NCI-H1694 treated with DMSO at 0.1 percent for 48 hours (cell line): Measurements from ENCODE around the gene AFG3L2.
"Not testable (repeated sequence)": the region's sequence is repeated elsewhere in the genome, so short reads cannot be mapped to it uniquely, and the experiment has no call there.

ENCODE experiments used
- DNase-seq: peaks from one replicate; lab custom pipeline; 2025; lab: John Stamatoyannopoulos, UW

The AFG3L2 gene

DNA sequence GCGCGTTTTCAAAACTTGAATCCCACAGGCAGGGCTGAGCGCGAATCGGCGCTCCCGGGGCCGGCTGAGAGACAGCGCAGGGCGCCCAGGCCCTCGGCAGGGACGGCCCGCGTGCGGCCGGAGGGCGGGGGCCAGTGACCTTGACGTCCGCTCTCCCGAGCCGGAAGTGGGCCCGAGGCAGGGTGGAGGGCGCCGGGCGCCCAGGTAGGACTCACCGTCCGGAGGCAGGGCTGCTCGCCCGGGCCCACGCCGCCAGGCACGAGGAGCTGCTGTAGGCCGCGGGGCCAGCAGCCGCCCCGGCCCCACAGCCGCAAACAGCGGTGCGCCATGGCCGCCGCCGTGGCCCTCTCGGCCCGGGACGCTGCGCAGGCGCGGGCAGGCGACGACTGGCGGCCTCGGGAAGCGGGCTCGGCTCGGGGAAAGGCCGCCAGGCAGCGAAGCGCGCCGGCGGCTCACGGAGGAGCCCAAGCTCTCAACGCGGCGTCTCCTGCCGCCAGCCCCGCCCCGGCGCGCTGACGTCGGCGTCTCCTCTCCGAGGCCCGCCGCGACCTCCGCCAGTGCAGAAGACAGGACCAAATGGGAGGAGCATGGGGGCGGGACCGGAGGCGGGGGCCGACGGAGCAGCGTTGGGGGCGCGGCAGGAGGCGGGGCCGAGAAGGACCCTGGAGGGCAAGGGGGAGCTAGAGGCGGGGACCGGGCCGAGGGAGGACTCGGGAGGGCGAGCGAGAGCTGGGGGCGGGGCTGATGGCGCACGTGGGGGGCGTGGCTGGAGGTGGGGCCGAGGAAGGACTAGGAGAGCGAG, at the start of gene AFG3L2:
Gene AFG3L2 (minus strand): TSS at position 474 of the 802 bp plus-strand sequence. CDS start 145 bp downstream, at position 329.
- DNase-seq = peak; percentile 91

DNA sequence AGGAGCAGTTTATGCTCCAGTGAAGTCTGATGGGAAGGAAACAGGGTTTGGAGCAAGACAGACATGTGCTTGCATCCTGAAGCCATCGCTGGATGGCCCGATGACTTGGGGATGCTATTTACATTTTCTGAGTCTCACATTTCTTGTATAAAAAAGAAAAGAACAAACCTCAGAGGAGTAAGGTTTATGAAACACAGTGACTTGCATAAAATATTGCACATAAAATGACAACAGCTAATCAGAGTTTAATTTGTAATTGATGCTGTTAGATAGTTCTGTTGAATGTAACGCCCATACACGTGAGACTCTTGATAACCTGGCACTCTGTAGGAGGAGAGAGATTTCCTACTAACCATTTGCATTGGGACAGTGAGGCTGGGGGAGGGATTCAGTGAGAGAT, 47.2 kb upstream of the AFG3L2 start:
- no peak for DNase-seq

DNA sequence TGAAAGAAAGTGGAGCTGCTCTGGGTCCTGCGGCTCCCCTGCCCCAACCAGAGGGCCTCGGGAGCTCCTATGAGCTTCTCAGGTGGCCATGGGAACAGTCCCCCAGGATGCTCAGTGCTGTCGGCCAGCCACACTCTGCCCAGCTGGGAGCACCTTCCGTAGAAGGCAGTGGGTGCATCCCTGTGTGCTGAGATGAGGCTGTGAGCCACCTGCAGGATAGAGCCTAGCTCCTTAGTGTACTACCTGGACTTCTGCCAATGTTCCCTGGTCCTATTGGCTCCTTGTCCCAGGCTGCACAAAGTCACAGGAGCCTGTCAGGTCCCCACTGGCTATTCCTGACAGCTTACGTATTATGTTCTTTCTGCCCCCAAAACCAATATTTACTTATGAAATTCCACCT, 46.8 kb upstream of the AFG3L2 start:
- DNase-seq = no peak

DNA sequence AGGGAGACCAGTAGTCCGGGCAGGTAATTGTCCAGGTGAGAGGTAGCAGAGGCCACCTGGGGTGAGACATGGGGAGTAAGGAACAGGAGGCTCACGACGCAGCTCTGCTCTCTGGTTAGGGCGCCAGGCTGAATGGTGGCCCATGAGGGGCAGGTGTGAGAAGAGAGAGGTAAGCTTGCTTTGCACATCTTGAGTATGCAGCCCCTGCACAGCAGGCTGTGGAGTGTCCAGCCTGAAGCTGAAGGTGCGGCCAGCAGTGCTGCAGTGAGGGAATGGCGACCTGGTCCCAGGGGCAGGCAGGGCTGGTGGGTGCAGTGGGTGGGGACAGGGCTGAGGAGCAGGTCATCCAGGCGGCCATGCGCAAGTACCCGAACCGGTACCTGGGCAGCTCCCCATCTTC, 46.4 kb upstream of the AFG3L2 start:
- no peak for DNase-seq

DNA sequence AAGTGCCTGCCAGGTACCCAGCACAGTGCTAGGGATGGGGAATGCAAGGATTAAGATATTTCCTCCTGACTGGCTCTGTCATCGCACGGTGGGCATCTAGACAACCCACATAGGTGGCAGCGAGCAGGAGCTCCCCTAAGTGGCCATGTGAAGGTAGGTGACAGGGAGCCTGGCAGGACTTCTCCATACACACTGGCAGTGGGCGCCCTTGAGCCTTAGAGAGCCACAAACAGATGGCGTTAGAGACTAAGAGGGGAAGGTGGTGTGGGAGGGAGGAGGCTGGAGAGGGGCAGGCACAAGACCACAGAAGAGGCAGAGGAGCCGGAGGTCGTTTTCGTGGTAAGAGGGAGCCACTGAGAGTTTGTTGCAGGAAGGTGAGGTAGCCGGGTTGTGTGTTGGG, 45.9 kb upstream of the AFG3L2 start:
- DNase-seq = peak; percentile 78

DNA sequence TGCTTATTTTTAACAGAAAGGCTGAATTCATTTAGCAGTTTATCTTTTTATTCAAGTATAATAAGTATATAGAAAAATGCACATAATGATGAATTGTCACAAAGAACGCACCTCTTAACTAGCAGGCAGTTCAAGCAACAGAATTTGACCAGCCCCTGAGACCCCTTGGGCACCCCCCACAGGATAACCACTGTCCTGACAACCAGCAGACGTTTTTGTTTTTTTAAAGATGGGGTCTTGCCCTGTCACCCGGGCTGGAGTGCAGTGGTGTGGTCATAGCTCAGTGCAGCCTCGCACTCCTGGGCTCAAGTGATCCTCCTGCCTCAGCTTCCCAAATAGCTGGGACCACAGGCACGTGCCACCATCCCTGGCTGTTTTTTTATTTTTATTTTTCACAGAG, 44.7 kb upstream of the AFG3L2 start:
- DNase-seq = no peak

DNA sequence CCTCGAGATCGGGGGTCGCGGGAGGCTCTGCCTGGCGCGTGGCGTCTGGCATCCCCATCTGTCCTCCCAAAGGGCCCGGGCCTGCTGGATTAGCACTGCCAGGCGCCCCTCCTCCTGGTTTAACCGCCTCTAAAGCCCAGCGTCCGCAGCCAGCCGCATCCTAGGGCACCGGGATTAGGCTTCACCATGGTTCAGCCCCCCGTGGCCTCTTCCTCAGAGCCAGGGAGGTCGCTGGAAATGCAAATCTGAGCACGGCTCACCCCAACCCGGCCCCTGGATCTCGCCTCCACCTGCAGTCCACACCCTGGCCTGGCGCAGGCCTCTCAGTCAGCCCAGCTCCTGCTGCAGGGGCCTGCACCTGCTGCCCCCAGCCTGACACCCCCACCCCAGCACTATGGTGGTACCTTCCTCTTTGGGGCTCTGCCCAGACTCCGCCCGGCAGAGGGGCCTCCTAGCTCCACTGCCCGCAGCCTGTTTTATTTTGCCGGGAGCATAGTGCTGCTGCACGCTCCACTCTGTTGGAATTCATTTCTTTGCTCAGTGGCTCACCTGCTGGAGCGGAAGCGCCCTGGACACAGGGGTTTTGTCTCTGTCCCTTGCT, 43.9 kb upstream of the AFG3L2 start:
- peak; percentile 61 for DNase-seq

DNA sequence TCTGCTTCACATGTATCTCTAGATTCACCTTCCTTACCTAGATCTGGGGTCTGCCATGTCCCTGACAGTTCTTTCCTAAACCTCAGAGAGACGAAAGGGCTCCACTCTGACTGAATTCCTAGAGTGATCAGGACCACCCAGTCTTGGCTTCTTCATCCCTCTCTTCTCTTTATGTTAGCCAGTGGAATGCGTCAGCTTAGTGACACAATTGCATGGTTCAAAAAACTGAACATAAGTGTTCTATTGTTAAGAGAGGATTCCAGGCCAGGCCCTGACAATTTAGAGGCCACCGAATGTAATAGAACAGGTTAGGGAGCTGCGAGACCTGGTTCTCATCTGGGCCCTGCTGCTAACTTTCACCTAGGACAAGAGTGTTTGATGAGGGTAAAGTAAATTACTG, 40.7 kb upstream of the AFG3L2 start:
- DNase-seq = no peak

DNA sequence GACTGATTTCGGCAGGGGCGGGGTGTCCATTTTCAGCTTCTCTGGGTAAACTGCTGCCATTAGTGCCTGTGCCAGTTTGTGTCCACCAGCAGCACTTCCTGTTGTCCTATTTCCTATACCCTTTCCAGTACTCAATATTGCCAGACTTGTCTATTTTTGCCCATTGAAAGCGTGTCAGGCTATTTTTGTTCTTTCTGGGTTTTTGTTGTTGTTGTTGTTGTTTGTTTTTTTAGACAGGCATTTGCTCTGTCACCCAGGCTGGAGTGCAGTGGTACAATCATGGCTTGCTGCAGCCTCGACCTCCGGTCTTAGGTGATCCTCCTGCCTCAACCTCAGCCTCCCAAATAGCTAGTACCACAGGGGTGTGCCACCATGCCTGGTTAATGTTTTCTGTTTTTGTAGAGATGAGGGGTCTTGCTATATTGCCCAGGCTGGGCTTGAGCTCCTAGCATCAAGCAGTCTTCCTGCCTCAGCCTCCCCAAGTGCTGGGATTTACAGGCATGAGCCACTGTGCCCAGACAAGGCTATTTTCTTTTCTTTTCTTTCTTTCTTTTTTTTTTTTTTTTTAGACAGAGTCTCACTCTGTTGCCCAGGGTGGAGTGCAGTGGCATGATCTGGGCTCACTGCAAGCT, 39.2 kb upstream of the AFG3L2 start:
- DNase-seq = no peak

DNA sequence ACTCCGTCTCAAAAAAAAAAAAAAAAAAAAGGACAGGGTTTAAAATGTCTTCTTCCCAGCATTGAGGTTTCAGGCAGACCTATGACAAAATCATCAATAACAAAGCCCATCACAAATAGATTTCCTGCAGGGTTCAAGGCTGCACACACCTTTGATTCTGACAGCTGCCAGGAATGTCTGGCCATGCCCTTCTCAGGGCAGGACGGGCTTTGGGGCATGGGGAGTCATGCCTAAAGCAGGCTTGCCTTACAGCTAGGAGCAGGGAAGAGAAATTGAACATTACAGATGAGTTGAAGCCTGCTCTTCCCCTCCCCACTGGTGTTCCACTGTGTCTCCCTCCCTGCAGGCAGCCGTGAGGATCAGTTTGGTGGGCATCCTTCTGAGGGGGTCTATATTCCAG, 34.4 kb upstream of the AFG3L2 start:
- DNase-seq = no peak

DNA sequence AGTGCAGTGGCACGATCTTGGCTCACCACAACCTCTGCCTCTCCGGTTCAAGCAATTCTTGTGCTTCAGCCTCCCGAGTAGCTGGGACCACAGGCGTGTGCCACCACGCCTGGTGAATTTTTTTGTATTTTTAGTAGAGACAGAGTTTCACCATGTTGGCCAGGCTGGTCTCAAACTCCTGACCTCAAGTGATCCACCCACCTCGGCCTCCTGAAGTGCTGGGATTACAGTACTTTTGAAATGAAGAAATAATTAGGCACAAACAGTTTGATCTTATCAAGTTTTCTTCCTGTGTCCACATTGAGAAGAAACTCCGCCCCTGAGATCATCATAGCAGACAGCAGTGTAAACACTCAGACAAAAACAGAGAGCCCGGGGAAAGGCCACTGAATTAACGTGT, 33.7 kb upstream of the AFG3L2 start:
- DNase-seq = not testable (repeated sequence)

DNA sequence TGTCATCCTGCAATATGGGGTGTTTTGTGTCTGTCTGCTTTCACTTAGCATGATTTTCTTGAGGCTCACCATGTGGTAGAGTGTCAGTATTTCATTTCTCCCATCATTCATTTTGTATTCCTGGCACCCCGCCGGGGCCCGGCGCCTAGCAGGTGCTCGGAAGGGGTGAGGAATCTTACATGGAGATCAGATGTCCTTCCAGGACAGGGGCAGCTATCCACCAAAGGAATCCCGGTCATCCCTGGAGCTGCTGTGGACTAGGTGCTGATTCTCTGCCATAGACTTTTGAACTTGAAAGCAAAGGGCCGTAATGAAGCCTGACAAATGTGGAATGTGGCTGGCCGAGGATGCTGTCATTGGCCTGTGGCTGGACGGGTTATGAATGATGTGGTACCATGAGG, 33.1 kb upstream of the AFG3L2 start:
- no peak for DNase-seq

DNA sequence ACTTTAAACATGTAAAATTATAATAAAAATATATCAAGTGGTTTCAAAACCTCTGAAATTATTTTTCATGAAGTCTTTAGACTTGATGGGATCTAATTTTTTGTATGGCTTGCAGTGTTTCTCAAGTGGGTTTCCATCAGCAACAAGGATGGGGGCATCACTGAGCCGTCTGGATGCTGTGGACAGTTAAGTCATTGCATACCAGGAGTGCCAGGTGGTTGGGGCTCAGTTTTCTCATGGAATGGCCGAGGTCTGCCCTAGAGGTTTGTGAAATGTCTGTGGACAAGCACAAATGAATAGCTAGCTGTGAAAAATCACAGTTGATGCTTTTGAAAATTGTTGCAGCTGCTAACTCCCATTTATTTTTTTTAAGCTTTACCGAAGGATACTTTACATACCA, 32.4 kb upstream of the AFG3L2 start:
- no peak for DNase-seq

DNA sequence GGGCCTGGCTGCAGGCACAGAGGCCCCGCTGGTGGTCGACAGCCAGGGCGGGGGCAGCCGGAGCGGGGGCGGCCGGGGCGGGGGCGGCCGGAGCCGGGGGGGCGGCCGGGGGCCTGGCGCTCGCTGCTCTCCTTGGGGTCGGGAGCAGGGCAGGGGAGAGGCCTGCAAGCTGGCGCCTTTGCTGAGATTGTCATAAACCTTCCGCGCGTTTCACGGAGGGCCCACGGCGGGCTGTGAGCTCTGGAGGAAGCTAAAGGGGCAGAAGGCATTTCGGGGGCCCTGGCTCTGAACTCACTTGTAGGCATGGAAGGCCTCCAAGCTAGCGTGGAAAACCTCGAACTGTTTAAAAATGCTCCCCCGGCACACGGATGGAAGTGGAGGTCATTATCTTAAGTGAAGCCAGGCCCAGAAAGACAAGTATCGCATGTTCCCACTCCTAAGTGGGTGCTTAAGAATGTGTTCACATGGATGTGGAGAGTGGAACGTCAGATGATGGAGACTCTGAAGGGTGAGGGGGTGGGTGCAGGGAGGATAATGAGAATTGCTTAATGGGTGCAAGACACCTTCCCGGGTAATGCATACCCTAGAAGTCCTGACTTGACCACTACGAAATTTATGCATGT, 31.3 kb upstream of the AFG3L2 start:
- no peak for DNase-seq

DNA sequence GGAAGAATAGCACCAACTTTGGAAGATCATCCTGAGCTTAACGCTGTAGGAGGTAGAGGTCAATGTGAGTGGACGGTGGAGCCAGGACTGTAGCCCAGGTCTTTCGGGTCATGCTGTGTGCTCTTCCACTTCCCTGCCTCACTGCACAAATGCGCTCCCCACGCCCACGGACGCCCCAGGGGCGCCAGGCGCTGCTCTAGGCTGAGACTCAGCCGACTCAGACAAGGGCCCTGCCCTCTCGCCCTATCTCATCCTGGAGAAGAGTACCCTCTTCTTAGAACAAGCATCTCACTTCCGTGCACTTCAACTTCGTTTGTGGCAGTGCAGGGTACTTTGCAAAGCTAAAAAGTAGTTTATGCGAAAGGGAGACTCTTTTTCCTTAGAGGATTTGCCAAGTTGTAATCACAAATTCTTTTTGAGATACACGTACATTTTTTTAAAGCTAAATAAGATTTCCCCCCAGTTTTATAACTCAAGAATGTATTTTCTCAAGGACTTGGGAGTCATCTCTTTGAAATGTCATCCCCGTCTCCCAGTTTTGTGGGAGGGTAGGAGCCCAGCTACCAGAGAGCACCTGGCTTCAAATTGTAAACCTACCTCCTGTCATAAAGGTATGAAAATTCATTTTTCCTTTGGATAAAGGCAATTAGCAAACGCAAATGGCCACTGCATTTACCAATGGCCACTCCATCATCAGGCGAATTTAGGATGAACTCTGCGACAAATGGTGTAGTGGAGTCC, 29.5 kb upstream of the AFG3L2 start:
- no peak for DNase-seq

DNA sequence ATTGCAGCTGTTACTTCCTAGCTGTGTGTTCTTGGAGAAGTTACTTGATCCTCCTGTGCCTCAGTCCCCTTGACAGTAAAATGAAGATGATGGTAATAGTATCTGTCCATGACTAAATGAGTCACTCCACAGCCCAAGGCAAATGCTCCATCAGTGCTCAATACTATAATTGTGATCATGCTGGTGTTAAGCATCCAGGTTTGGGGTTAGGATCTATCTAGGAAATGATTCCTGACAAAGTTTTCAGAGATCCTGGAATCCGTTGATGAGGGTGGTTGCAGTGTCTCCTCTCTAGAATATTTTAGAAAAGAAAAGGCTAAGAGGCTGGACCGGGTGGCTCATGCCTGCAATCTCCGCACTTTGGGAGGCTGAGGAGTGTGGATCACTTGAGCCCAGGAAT, 28.0 kb upstream of the AFG3L2 start:
- DNase-seq = no peak

DNA sequence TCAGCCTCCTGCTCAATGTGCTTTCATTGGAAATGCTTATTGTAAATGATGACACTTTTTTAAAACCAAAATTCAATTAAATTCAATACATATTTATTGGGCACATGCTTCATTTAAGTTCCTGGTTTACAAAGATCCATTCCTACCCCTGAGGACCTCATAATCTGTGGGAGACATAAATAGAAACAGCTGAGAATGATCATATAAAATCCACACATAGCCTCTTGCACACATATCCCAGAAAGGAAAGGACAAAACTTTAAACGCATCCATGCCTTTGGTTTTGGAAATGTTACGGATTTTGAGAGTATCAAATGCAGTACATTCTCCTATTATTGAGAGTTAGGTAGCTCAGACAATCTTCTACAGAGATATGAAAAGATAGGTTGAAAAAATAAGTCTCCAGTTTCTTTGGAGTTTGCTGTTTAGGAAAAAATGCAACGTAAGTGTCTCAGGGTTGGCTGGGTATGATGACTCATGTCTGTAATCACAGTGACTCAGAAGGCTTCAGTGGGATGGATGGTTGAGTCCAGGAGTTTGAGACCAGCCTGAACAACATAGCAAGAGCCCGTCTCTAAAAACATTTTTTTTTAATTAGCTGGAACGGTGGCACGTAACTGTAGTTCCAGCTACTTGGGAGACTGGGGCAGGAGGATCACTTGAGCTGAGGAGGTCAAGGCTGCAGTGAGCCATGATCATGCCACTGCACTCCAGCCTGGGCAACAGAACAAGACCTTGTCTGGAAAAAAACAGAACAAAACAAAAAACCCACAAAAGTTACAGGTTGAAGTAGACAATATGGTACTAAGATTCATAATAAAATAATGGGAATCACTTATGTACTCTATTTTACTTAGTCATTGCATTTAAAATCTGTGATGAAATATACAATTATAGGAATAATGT, 26.8 kb upstream of the AFG3L2 start:
- DNase-seq = no peak

DNA sequence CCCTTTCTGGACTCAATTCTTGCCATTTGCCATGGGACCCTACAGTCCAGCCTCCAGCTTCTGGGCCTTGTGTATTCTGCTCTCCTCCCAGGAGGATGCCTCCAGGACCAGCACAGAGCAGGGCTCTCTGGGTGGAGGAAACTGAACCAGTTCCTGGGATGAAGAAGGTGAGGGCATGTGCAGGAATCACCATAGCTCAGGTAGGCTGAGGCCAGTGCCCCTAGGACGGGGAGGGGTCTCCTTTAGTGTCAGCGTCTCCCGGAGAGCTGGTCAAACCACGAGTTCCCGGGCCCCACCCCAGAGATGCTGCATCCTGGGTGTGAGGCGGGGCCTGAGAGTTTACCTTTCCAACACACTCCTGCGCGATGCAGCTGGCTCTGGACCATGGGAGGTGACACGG, 24.9 kb upstream of the AFG3L2 start:
- DNase-seq = no peak

DNA sequence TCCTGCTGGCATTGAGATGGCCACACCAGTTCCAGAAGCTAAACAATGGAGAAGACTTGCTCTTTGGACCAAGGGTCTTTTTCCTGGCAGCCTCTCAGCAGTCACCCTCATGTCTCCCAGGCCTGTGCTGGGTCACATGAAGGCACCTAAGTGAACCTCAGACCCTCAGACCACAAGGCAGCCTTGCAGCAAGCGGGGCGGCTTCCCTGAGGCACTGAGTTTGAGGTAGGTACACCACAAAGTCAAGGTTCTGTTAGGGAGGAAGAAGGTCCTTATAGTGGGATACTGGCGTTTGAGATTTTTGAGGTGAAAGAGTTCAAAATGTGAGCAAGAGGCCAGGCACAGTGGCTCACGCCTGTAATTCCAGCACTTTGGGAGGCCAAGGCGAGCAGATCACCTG, 22.2 kb upstream of the AFG3L2 start:
- no peak for DNase-seq

DNA sequence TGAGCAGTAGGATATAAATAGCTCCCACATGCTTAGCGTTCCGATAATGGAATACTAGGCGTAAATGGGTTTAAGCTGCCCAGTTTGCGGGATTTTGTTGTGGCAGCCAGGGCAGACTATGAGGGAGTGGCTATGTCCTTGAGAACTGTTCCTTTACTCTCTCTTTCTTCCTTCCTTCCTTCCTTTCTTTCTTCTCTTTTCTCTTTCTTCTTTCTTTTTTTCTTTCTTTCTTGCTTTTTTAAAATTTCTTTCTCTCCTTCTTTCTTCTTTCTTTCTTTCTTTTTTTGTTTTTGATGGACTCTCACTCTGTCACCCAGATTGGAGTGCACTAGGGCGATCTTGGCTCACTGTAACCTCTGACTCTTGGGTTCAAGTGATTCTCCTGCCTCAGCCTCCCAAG, 21.6 kb upstream of the AFG3L2 start:
- no peak for DNase-seq

DNA sequence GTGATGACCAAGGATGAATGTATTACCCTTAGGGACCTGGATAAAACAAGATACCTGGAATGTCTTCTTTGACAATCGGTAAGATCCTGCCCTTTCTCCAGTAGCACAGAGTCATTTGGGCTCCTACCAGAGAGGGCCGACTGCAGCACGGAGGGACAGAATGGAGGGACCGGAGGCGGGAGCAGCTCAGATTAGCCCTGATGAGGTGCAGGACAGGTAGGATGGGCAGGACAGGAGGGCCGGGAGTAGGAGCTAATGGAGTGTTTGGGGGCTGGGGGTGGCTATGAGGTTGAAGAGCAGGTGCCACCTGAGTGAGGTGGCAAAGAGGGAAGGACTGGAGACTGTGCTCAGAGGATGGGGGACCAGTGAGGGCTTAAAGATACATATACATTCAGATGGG, 20.8 kb upstream of the AFG3L2 start:
- no peak for DNase-seq
